ENCODE measurements around the gene ABCC11.

The ABCC11 gene

DNA sequence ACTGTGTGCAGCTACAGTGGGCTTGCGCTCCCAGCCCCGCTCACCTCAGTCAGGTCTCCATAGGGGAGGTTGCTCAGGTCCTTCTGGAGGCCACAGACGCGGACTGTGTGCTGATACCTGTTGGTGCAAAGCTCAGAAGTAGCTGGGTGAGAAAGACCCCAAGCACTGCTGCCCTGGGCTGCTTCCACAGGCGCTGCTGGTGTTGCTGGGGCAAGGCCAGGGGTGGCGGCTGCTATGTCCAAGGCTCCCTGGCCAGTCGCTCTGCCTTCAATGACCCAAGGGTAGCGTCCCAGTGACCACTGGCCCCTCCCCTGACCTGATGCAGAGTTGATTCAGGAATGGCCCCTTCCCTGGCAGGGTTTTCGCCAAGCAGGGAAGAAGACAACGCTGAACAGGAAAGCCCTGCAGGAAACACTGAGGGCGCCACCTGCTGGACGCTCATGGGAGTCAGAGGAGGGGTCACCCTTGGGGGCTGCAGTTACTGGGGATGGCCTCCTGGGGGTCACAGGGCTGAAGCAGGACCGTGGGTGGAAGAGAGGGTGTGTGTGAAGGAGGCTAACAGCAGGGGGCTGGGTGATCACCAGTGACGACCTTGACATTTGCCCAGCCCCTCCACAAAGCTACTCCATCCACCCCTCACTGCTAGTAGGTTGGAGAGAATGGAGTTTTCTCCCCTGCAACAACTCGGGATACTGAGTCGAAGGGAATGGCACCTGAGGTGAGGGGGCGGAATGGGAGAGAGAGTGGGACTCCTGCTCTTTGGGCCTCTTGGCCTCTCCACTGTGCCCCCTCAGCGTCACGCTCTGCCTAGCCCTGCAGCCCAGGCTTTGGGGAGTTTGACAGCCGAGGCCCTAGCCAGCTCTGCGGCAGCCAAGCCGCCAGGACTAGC, 129.9 kb downstream of the ABCC11 start:
- TF ChIP-seq, protein P1, sequence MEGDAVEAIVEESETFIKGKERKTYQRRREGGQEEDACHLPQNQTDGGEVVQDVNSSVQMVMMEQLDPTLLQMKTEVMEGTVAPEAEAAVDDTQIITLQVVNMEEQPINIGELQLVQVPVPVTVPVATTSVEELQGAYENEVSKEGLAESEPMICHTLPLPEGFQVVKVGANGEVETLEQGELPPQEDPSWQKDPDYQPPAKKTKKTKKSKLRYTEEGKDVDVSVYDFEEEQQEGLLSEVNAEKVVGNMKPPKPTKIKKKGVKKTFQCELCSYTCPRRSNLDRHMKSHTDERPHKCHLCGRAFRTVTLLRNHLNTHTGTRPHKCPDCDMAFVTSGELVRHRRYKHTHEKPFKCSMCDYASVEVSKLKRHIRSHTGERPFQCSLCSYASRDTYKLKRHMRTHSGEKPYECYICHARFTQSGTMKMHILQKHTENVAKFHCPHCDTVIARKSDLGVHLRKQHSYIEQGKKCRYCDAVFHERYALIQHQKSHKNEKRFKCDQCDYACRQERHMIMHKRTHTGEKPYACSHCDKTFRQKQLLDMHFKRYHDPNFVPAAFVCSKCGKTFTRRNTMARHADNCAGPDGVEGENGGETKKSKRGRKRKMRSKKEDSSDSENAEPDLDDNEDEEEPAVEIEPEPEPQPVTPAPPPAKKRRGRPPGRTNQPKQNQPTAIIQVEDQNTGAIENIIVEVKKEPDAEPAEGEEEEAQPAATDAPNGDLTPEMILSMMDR (IDR thresholded peaks at IDR 0.05; ENCODE audit: insufficient read depth, low read depth, low read length, missing control alignments) = peak; percentile 95
- DNase-seq (ENCODE audit: low read depth) = peak; percentile 78

More for the DNA sequence above, 129.9 kb downstream of the ABCC11 start:
- H3K4me3 ChIP-seq (ENCODE audit: low read depth, low read length) = no peak overlapping the region

Data from GM12865 (cell line).